SK-N-SH treated with all-trans-retinoic acid at 6 μM for 48 hours (cell line): Measurements from ENCODE around the gene D2HGDH.

Source experiments
- ATAC-seq: fragments of 200-7000 bp; cut with Tn5 transposase; 3 replicates; pipeline ENCODE4 v1.9.1; 2020; ENCODE audit warnings: mild to moderate bottlenecking, moderate library complexity
- ARNTL ChIP-seq: fragments of 450-650 bp; formaldehyde crosslinking; IDR thresholded peaks from 2 replicates; pipeline ENCODE4 v1.5.0; 2020; ENCODE audit warnings: low read depth, mild to moderate bottlenecking, moderate library complexity, borderline replicate concordance
- BACH2 ChIP-seq: fragments of 250-450 bp; sonication (Bioruptor Pico); IDR thresholded peaks from 2 replicates; pipeline ENCODE4 v1.9.0; 2021; ENCODE audit warnings: mild to moderate bottlenecking, borderline replicate concordance
- CSDC2 ChIP-seq: fragments of 250-450 bp; sonication (Bioruptor Pico); IDR thresholded peaks from 2 replicates; pipeline ENCODE4 v1.5.0; 2020; ENCODE audit warnings: mild to moderate bottlenecking, moderate library complexity
- CSRNP3 ChIP-seq: fragments of 250-450 bp; sonication (Bioruptor Pico); IDR thresholded peaks from 2 replicates; pipeline ENCODE4 v1.5.1; 2021; ENCODE audit warnings: mild to moderate bottlenecking, moderate library complexity
- ESRRG ChIP-seq: fragments of 250-450 bp; sonication (Bioruptor Pico); IDR thresholded peaks from 2 replicates; pipeline ENCODE4 v1.6.1; 2021; ENCODE audit warnings: mild to moderate bottlenecking
- GLIS3 ChIP-seq: fragments of 250-450 bp; sonication (Bioruptor Pico); IDR thresholded peaks from 2 replicates; pipeline ENCODE4 v1.5.0; 2020; ENCODE audit warnings: mild to moderate bottlenecking, moderate library complexity
- ISL1 ChIP-seq: fragments of 250-450 bp; sonication (Bioruptor Pico); IDR thresholded peaks from 2 replicates; pipeline ENCODE4 v2.1.2; 2022; ENCODE audit warnings: mild to moderate bottlenecking, moderate library complexity
- OSR1 ChIP-seq: fragments of 250-450 bp; sonication (Bioruptor Pico); IDR thresholded peaks from 2 replicates; pipeline ENCODE4 v1.8.0; 2022; ENCODE audit warnings: moderate library complexity, mild to moderate bottlenecking, inconsistent platforms
- PPARA ChIP-seq: fragments of 250-450 bp; sonication (Bioruptor Pico); IDR thresholded peaks from 2 replicates; pipeline ENCODE4 v1.5.0; 2020; ENCODE audit warnings: mild to moderate bottlenecking, borderline replicate concordance
- RARB ChIP-seq: fragments of 250-450 bp; sonication (Bioruptor Pico); IDR thresholded peaks from 2 replicates; pipeline ENCODE4 v1.8.0; 2021; ENCODE audit warnings: mild to moderate bottlenecking, moderate library complexity
- SNAI2 ChIP-seq: fragments of 250-450 bp; sonication (Bioruptor Pico); IDR thresholded peaks from 2 replicates; pipeline ENCODE4 v1.5.0; 2020; ENCODE audit warnings: mild to moderate bottlenecking, moderate library complexity
- TCF4 ChIP-seq: fragments of 250-450 bp; sonication (Bioruptor Pico); IDR thresholded peaks from 2 replicates; pipeline ENCODE4 v1.8.0; 2021; ENCODE audit warnings: mild to moderate bottlenecking, moderate library complexity, borderline replicate concordance
- TOX ChIP-seq: fragments of 250-450 bp; sonication (Bioruptor Pico); IDR thresholded peaks from 2 replicates; pipeline ENCODE4 v1.8.0; 2021; ENCODE audit warnings: mild to moderate bottlenecking, moderate library complexity, borderline replicate concordance
- TSHZ2 ChIP-seq: fragments of 250-450 bp; sonication (Bioruptor Pico); IDR thresholded peaks from 2 replicates; pipeline ENCODE4 v1.5.0; 2020; ENCODE audit warnings: mild to moderate bottlenecking, moderate library complexity
- ZC3H10 ChIP-seq: fragments of 250-450 bp; sonication (Bioruptor Pico); IDR thresholded peaks from 2 replicates; pipeline ENCODE4 v1.5.1; 2021; ENCODE audit warnings: mild to moderate bottlenecking, moderate library complexity
- ZFP3 ChIP-seq: fragments of 250-450 bp; sonication (Bioruptor Pico); IDR thresholded peaks from 2 replicates; pipeline ENCODE4 v1.5.0; 2020; ENCODE audit warnings: mild to moderate bottlenecking, moderate library complexity
- ZFP30 ChIP-seq: fragments of 450-650 bp; formaldehyde crosslinking; IDR thresholded peaks from 2 replicates; pipeline ENCODE4 v1.5.0; 2022; ENCODE audit warnings: mild to moderate bottlenecking, moderate library complexity
- ZNF565 ChIP-seq: fragments of 450-650 bp; formaldehyde crosslinking; conservative IDR thresholded peaks from 2 replicates; pipeline ENCODE4 v1.5.0; 2020; ENCODE audit warnings: low read depth, mild to moderate bottlenecking, moderate library complexity
- ZNF70 ChIP-seq: fragments of 450-650 bp; formaldehyde crosslinking; IDR thresholded peaks from 2 replicates; pipeline ENCODE4 v1.5.0; 2020; ENCODE audit warnings: mild to moderate bottlenecking, moderate library complexity
- TF ChIP-seq, protein P1 (sequence below): fragments of 250-450 bp; sonication (Bioruptor Pico); IDR thresholded peaks from 2 replicates; pipeline ENCODE4 v1.5.1; 2020; ENCODE audit warnings: low read depth, mild to moderate bottlenecking, moderate library complexity
- TF ChIP-seq, protein P2 (sequence below): fragments of 250-450 bp; sonication (Bioruptor Pico); IDR thresholded peaks from 2 replicates; pipeline ENCODE4 v1.8.0; 2020; ENCODE audit warnings: mild to moderate bottlenecking, moderate library complexity, borderline replicate concordance
- TF ChIP-seq, protein P3 (sequence below): fragments of 250-450 bp; sonication (Bioruptor Pico); IDR thresholded peaks from 2 replicates; pipeline ENCODE4 v1.8.0; 2021; ENCODE audit warnings: low read depth, mild to moderate bottlenecking, moderate library complexity, borderline replicate concordance

The D2HGDH gene

GRCh38 chr2:241736111-241736510, 1.7 kb downstream of the D2HGDH start:
- ATAC-seq: no peak
- TF ChIP-seq TSHZ2 (CRISPR knock-in tag) (no peak), OSR1 (CRISPR knock-in tag) (no peak), ZNF70 (CRISPR knock-in tag) (no peak), CSDC2 (CRISPR knock-in tag) (no peak), ZNF565 (CRISPR knock-in tag) (no peak), BACH2 (CRISPR knock-in tag) (no peak), ISL1 (CRISPR knock-in tag) (no peak), ZFP30 (CRISPR knock-in tag) (no peak), ARNTL (CRISPR knock-in tag) (no peak), ESRRG (no peak), ZFP3 (CRISPR knock-in tag) (no peak), GLIS3 (CRISPR knock-in tag) (no peak), PPARA (CRISPR knock-in tag) (no peak), CSRNP3 (CRISPR knock-in tag) (no peak), ZC3H10 (CRISPR knock-in tag) (no peak)
- TF ChIP-seq, protein P1, sequence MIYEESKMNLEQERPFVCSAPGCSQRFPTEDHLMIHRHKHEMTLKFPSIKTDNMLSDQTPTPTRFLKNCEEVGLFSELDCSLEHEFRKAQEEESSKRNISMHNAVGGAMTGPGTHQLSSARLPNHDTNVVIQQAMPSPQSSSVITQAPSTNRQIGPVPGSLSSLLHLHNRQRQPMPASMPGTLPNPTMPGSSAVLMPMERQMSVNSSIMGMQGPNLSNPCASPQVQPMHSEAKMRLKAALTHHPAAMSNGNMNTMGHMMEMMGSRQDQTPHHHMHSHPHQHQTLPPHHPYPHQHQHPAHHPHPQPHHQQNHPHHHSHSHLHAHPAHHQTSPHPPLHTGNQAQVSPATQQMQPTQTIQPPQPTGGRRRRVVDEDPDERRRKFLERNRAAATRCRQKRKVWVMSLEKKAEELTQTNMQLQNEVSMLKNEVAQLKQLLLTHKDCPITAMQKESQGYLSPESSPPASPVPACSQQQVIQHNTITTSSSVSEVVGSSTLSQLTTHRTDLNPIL (CRISPR knock-in tag): no peak
- TF ChIP-seq, protein P2, sequence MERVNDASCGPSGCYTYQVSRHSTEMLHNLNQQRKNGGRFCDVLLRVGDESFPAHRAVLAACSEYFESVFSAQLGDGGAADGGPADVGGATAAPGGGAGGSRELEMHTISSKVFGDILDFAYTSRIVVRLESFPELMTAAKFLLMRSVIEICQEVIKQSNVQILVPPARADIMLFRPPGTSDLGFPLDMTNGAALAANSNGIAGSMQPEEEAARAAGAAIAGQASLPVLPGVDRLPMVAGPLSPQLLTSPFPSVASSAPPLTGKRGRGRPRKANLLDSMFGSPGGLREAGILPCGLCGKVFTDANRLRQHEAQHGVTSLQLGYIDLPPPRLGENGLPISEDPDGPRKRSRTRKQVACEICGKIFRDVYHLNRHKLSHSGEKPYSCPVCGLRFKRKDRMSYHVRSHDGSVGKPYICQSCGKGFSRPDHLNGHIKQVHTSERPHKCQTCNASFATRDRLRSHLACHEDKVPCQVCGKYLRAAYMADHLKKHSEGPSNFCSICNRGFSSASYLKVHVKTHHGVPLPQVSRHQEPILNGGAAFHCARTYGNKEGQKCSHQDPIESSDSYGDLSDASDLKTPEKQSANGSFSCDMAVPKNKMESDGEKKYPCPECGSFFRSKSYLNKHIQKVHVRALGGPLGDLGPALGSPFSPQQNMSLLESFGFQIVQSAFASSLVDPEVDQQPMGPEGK (CRISPR knock-in tag): no peak
- TF ChIP-seq, protein P3, sequence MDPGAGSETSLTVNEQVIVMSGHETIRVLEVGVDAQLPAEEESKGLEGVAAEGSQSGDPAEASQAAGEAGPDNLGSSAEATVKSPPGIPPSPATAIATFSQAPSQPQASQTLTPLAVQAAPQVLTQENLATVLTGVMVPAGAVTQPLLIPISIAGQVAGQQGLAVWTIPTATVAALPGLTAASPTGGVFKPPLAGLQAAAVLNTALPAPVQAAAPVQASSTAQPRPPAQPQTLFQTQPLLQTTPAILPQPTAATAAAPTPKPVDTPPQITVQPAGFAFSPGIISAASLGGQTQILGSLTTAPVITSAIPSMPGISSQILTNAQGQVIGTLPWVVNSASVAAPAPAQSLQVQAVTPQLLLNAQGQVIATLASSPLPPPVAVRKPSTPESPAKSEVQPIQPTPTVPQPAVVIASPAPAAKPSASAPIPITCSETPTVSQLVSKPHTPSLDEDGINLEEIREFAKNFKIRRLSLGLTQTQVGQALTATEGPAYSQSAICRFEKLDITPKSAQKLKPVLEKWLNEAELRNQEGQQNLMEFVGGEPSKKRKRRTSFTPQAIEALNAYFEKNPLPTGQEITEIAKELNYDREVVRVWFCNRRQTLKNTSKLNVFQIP (CRISPR knock-in tag): no peak
- TF ChIP-seq, all 23 proteins: peak for 0

GRCh38 chr2:241738040-241738686, 3.7 kb downstream of the D2HGDH start:
- no peak for ATAC-seq
- TF ChIP-seq RARB (no peak), CSDC2 (CRISPR knock-in tag) (no peak), BACH2 (CRISPR knock-in tag) (no peak), TCF4 (CRISPR knock-in tag) (no peak), GLIS3 (CRISPR knock-in tag) (no peak), ZNF70 (CRISPR knock-in tag) (no peak), SNAI2 (CRISPR knock-in tag) (no peak), TSHZ2 (CRISPR knock-in tag) (no peak), ZNF565 (CRISPR knock-in tag) (no peak), ISL1 (CRISPR knock-in tag) (no peak), PPARA (CRISPR knock-in tag) (no peak), ARNTL (CRISPR knock-in tag) (no peak), ZC3H10 (CRISPR knock-in tag) (no peak), ESRRG (no peak), ZFP30 (CRISPR knock-in tag) (no peak), TOX (CRISPR knock-in tag) (no peak)
- TF ChIP-seq, protein P2 (CRISPR knock-in tag): no peak
- TF ChIP-seq, protein P1 (CRISPR knock-in tag): no peak
